Kidney epithelial cell (primary cell): ENCODE results near the gene TMEM135. TPM values are rescaled to one million over a fixed set of nuclear protein-coding genes. Genes with fewer than 3 reads are reported as not detected.

Experiments used
- DNase-seq: peaks from one replicate; pipeline ENCODE4 v3.0.0-alpha.2; 2010; ENCODE audit warnings: low read depth
- H3K27me3 ChIP-seq: 2 replicates; pipeline ENCODE4 v1.6.0; 2011; ENCODE audit warnings: low read length; ENCODE audit not compliant: control insufficient read depth, insufficient read depth
- H3K36me3 ChIP-seq: 2 replicates; pipeline ENCODE4 v1.5.1; 2011; ENCODE audit warnings: low read length; ENCODE audit not compliant: control insufficient read depth, insufficient read depth
- H3K4me3 ChIP-seq: 2 replicates; pipeline ENCODE4 v1.5.1; 2011; ENCODE audit warnings: low read depth, mild to moderate bottlenecking, control low read depth, low read length
- CTCF ChIP-seq: IDR thresholded peaks from 2 replicates; pipeline ENCODE4 v1.5.1; 2011; ENCODE audit warnings: mild to moderate bottlenecking, moderate library complexity, low read length, control low read depth, inconsistent platforms; ENCODE audit not compliant: insufficient read depth, poor library complexity, severe bottlenecking
- total RNA-seq: library from RNA; depleted of rRNA; stranded (reverse); fragments of >200 nt; gene quantifications from 2 replicates; pipeline ENCODE4 v1.2.3, GENCODE V29; 2015

The TMEM135 gene
- total RNA-seq, 1 donor from 2014 or later: 14.5 TPM

- no peak for TF ChIP-seq CTCF
- no peak for DNase-seq
- H3K27me3 ChIP-seq: no peaks in the 10 kb centered on the region
Observed at GRCh38 chr11:87259736-87260135, 222.0 kb downstream of the TMEM135 start.

DNA sequence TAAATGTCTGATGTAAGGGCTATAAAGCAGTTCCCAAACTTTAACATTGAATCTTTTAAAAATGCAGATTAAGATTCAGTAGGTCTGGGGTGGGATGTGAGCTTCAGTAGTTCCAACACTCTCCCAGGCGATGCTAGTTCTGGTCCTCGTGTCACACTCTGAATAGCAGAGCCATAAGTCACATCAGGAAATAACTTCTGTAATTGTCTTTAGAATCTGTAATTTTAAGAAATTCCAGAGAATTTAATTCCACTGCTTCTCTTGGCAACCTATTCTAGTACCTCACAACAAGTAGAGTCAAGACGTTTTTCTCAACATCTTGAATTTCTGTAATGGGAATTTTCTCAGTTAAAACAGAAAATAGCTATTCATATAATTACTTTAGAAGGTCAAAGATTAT lies 223.1 kb downstream of the TMEM135 start:
- TF ChIP-seq CTCF: no peak
- DNase-seq: no peak
- no peak overlapping the region for H3K4me3 ChIP-seq
- no peaks in the 10 kb centered on the region for H3K27me3 ChIP-seq
- no peaks in the 10 kb centered on the region for H3K36me3 ChIP-seq

More at GRCh38 chr11:87259736-87260135, 222.0 kb downstream of the TMEM135 start:
- Histone ChIP-seq H3K4me3 (no peak overlapping the region), H3K36me3 (no peaks in the 10 kb centered on the region)

DNA sequence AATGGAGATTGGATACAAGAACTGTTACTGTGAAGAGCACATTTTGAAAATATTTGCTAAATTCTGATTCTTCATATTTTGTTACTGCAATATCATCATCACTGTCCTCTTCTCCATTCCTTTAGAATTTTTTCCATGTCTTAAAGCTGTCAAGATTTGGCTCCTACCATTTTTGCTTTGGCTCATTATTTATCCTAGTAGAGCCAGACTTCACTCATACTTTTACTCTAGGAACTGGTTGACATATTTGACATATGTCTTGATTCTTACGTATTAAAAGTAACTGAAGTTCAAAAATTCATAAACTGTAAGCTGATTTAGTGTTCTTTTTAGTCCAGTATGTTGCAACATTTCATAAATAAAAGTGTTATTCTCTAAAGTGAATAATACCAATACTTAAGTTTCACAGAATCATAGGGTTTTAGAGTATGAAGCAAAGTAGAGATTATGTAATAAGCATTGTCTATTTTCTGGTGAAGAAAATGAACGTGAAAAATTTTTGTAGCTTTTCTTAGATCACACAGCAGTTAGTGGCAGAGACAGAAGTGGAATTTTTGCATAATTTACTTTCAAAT lies 225.6 kb downstream of the TMEM135 start:
- no peak for DNase-seq
- H3K4me3 ChIP-seq: no peak overlapping the region
- no peaks in the 10 kb centered on the region for H3K27me3 ChIP-seq
- no peaks in the 10 kb centered on the region for H3K36me3 ChIP-seq
- no peak for TF ChIP-seq CTCF

DNA sequence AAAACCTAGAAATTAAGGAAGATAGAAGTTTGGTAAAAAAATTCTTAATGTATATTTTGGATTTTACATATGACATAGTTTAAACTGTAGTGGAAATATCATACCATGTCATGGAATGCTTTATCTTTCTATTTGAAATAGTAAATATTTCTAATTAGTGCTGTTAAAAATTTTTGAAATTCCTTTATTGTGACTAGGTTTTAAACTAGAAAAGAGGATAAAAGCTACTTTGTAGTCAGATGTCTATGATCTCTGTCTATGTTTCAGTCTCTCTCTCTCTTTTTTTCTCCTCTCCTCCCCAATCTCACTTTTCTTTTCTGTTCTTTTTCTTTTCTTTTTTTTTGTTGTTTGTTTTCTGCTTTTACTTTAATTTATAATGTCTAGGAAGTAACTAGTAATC lies 226.2 kb downstream of the TMEM135 start:
- H3K27me3 ChIP-seq: no peaks in the 10 kb centered on the region
- H3K36me3 ChIP-seq: no peaks in the 10 kb centered on the region
- no peak for TF ChIP-seq CTCF
- no peak overlapping the region for H3K4me3 ChIP-seq
- no peak for DNase-seq

GRCh38 chr11:87265132-87265531 lies 227.4 kb downstream of the TMEM135 start:
- H3K36me3 ChIP-seq: no peaks in the 10 kb centered on the region
- H3K27me3 ChIP-seq: no peaks in the 10 kb centered on the region
- TF ChIP-seq CTCF: no peak
- no peak overlapping the region for H3K4me3 ChIP-seq
- DNase-seq: no peak

- TF ChIP-seq CTCF: no peak
- H3K4me3 ChIP-seq: no peak overlapping the region
- no peaks in the 10 kb centered on the region for H3K27me3 ChIP-seq
- no peak for DNase-seq
- no peaks in the 10 kb centered on the region for H3K36me3 ChIP-seq
Observed at GRCh38 chr11:87265979-87266378, 228.2 kb downstream of the TMEM135 start.
